ENCODE results near the gene LTK.

- no peak for TF ChIP-seq POLR2A (IDR thresholded peaks at IDR 0.05)
- TF ChIP-seq, protein P1, sequence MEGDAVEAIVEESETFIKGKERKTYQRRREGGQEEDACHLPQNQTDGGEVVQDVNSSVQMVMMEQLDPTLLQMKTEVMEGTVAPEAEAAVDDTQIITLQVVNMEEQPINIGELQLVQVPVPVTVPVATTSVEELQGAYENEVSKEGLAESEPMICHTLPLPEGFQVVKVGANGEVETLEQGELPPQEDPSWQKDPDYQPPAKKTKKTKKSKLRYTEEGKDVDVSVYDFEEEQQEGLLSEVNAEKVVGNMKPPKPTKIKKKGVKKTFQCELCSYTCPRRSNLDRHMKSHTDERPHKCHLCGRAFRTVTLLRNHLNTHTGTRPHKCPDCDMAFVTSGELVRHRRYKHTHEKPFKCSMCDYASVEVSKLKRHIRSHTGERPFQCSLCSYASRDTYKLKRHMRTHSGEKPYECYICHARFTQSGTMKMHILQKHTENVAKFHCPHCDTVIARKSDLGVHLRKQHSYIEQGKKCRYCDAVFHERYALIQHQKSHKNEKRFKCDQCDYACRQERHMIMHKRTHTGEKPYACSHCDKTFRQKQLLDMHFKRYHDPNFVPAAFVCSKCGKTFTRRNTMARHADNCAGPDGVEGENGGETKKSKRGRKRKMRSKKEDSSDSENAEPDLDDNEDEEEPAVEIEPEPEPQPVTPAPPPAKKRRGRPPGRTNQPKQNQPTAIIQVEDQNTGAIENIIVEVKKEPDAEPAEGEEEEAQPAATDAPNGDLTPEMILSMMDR (IDR thresholded peaks at IDR 0.05 in 8 of 11, conservative IDR thresholded peaks at IDR 0.05 in 3 of 11), result no peak
Observed at GRCh38 chr15:41487381-41487780, 26.2 kb downstream of the LTK start.

Data from spleen (tissue), 7 donors.